GM12891 (cell line): Measurements from ENCODE around the gene MS4A10.

Experiments
- POLR2A ChIP-seq: IDR thresholded peaks from 2 replicates; pipeline ENCODE4 v1.6.1; 2011; ENCODE audit warnings: low read depth, low read length, control low read depth
- TAF1 ChIP-seq: IDR thresholded peaks from 2 replicates; pipeline ENCODE4 v1.6.1; 2011; ENCODE audit warnings: low read depth, low read length, control low read depth

DNA sequence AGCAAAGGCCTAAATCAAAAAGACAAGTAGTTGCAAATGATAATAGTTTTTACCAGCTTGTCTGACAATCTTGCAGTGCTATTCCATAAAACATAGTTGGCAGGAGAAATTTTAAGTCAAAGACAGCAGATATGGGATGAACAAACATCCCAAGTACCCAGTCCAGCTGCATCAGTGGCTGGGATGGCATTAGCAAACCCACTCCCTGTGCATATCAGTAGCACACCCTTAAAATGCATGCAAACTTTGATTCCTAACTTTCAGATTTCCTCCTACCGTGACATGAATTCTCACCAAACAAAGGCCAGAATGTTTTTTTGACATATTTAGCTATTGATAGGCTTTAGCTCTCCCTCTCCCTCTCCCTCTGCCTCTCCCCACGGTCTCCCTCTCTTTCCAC, 29.0 kb downstream of the MS4A10 start:
- TF ChIP-seq POLR2A (no peak), TAF1 (no peak)
